Parietal lobe (tissue), 1 donor: ENCODE measurements around the gene RERGL. TPM values are rescaled to one million over a fixed set of nuclear protein-coding genes. Genes with fewer than 3 reads are reported as not detected.

Experiments used
- total RNA-seq: library from RNA; depleted of rRNA; stranded (reverse); fragments of >200 nt; gene quantifications from one replicate; pipeline ENCODE4 v1.2.3, GENCODE V29; 2014

The RERGL gene
- total RNA-seq, result 0.94 TPM

GRCh38 chr12:18090093-18090492 lies at the start of gene RERGL:
TSS of gene RERGL (minus strand) at chr12:18090193. CDS start at chr12:18090140, 53 bp downstream.

Other genes with a start within 250 kb of the RERGL start
- 0.31 TPM for gene PIK3C2G, start 171.3 kb upstream of the RERGL start, total RNA-seq